Left lung (tissue), 10 donors: ENCODE results near the gene LARGE1. TPM values are rescaled to one million over a fixed set of nuclear protein-coding genes. Genes with fewer than 3 reads are reported as not detected.
"Not testable (repeated sequence)": the region's sequence is repeated elsewhere in the genome, so short reads cannot be mapped to it uniquely, and the experiment has no call there.

Experiments used
- ATAC-seq: fragments of 200-7000 bp; cut with Tn5 transposase; one replicate; pipeline ENCODE4 v1.9.1; 2020; ENCODE audit warnings: moderate library complexity
- DNase-seq, 4 donors: peaks; one replicate each; pipeline ENCODE4 v3.0.0-alpha.2; 2013 to 2020
- H3K27ac ChIP-seq, 2 donors: fragments of 200-600 bp; sonication (generic) in 1 of 2; one replicate each; pipeline versions ENCODE4 v1.5.0 to v1.8.0; 2020 to 2021
- H3K27me3 ChIP-seq, 2 donors: fragments of 200-600 bp; sonication (generic) in 1 of 2; one replicate each; pipeline versions ENCODE4 v1.5.0 to v1.8.0; 2020 to 2021
- H3K36me3 ChIP-seq, 2 donors: fragments of 200-600 bp; sonication (generic) in 1 of 2; one replicate each; pipeline versions ENCODE4 v1.5.0 to v1.8.0; 2020 to 2021
- H3K4me1 ChIP-seq, 2 donors: fragments of 200-600 bp; one replicate each; pipeline ENCODE4 v1.8.0; 2021
- H3K4me3 ChIP-seq, 2 donors: fragments of 200-600 bp; sonication (generic) in 1 of 2; one replicate each; pipeline versions ENCODE4 v1.5.0 to v1.8.0; 2020 to 2021; ENCODE audit warnings: mild to moderate bottlenecking in 1 of 2
- H3K9me3 ChIP-seq, 2 donors: fragments of 200-600 bp; sonication (generic) in 1 of 2; one replicate each; pipeline versions ENCODE4 v1.5.0 to v1.8.0; 2020 to 2021
- intact Hi-C, 2 donors: fragments of 100-400 bp; cut with DNase I; formaldehyde crosslinking; loops; one replicate each; pipeline versions ENCODE4 v1.11.2 to v1.14.2; 2022
- polyA plus RNA-seq, 6 donors: library from polyadenylated mRNA; unstranded; fragments of 120-200 nt; gene quantifications; one replicate each; pipeline ENCODE4 v1.2.1, GENCODE V29; 2013; ENCODE audit not compliant: insufficient read length in 6 of 6
- total RNA-seq, 2 donors: library from RNA; stranded (reverse); fragmentation: NEBNext Ultra II Directional; extraction: Animal tissue kit (Norgen Biotek cat#: 25700); gene quantifications; one replicate each; pipeline ENCODE4 v1.2.1, GENCODE V29; 2021
- TF ChIP-seq, protein P1 (sequence below), 2 donors: fragments of 200-600 bp; sonication (generic) in 1 of 2; IDR thresholded peaks; one replicate each; pipeline versions ENCODE4 v1.5.0 to v1.8.0; 2021; ENCODE audit warnings: antibody characterized with exemption in 2 of 2
- donor health status: DM: no; HTN: yes; CAD: no.
- donor health status: DM: no; HTN: no; CAD: no.

The LARGE1 gene
- total and polyA plus RNA-seq, 8 donors, result 22.4 to 36.1 (median 33.2) TPM

- H3K36me3 ChIP-seq, result no peaks in the 10 kb centered on the region
Observed at GRCh38 chr22:33372875-33373274, 547.4 kb downstream of the LARGE1 start.

GRCh38 chr22:33363256-33363655 lies 557.0 kb downstream of the LARGE1 start:
- ATAC-seq, H3K36me3 ChIP-seq, H3K4me3 ChIP-seq, H3K27ac ChIP-seq, H3K9me3 ChIP-seq, H3K4me1 ChIP-seq, H3K27me3 ChIP-seq, intact Hi-C loops, DNase-seq: not testable (repeated sequence)

More at GRCh38 chr22:33372875-33373274, 547.4 kb downstream of the LARGE1 start:
- peaks cover 0 to 10% of the 10 kb centered on the region in 2 donors for H3K9me3 ChIP-seq
- ATAC-seq (no peak), DNase-seq (no peak)
- H3K4me3 ChIP-seq, result no peak overlapping the region
- no peaks in the 10 kb centered on the region for H3K4me1 ChIP-seq
- intact Hi-C loops, result no loop called here
- TF ChIP-seq, protein P1, sequence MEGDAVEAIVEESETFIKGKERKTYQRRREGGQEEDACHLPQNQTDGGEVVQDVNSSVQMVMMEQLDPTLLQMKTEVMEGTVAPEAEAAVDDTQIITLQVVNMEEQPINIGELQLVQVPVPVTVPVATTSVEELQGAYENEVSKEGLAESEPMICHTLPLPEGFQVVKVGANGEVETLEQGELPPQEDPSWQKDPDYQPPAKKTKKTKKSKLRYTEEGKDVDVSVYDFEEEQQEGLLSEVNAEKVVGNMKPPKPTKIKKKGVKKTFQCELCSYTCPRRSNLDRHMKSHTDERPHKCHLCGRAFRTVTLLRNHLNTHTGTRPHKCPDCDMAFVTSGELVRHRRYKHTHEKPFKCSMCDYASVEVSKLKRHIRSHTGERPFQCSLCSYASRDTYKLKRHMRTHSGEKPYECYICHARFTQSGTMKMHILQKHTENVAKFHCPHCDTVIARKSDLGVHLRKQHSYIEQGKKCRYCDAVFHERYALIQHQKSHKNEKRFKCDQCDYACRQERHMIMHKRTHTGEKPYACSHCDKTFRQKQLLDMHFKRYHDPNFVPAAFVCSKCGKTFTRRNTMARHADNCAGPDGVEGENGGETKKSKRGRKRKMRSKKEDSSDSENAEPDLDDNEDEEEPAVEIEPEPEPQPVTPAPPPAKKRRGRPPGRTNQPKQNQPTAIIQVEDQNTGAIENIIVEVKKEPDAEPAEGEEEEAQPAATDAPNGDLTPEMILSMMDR (IDR thresholded peaks at IDR 0.05), result no peak
- no peaks in the 10 kb centered on the region for H3K27me3 ChIP-seq
- no peak overlapping the region for H3K27ac ChIP-seq

DNA sequence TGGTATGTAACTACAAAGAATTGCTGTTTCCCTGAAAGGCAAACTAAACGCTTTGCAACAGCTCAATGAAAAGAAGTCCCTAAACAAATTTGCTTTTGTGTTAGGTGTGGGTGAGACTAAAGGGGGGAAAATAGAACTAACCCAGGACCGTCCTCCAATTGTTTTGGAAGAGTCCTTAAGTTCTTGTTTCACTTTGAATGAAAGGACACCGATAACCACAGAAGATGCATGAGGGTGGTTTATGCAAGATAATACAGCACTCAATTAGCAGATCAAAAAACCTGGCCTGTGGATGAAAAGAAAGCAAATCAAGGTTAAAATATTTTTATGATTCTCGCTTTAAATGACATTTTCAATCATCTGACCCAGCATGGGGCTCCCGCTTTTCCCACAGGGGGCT lies 557.6 kb downstream of the LARGE1 start:
- Histone ChIP-seq H3K4me3 (no peak overlapping the region), H3K36me3 (no peaks in the 10 kb centered on the region), H3K27me3 (no peaks in the 10 kb centered on the region), H3K27ac (no peak overlapping the region), H3K9me3 (no peaks in the 10 kb centered on the region), H3K4me1 (no peaks in the 10 kb centered on the region)
- TF ChIP-seq, protein P1 (IDR thresholded peaks at IDR 0.05), result no peak
- ATAC-seq (no peak), DNase-seq (no peak)
- intact Hi-C loops, result no loop called here

DNA sequence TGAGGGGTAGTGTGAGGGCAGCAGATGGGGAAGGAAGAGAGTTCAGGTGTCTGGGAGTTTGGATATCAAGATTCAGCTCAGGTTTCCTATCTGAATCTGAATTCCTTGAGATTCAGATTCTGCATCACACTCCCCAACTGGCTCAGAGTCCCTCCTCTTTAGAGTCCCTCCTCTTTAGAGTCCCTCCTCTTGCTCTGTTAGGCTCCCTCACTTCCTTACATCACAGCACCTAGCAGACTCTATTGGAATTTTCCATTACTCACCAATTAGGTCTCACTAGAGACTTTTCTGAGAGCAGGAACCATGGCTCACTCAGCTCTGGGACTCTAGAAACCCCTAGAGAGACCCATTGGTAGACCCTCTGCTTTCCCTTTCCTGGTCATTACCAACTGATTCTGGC lies 558.7 kb downstream of the LARGE1 start:
- DNase-seq (no peak), ATAC-seq (no peak)
- Histone ChIP-seq H3K4me3 (no peak overlapping the region), H3K27ac (no peak overlapping the region), H3K36me3 (no peaks in the 10 kb centered on the region), H3K9me3 (no peaks in the 10 kb centered on the region), H3K4me1 (no peaks in the 10 kb centered on the region), H3K27me3 (no peaks in the 10 kb centered on the region)
- TF ChIP-seq, protein P1 (IDR thresholded peaks at IDR 0.05), result no peak
- intact Hi-C loops, result no loop called here

DNA sequence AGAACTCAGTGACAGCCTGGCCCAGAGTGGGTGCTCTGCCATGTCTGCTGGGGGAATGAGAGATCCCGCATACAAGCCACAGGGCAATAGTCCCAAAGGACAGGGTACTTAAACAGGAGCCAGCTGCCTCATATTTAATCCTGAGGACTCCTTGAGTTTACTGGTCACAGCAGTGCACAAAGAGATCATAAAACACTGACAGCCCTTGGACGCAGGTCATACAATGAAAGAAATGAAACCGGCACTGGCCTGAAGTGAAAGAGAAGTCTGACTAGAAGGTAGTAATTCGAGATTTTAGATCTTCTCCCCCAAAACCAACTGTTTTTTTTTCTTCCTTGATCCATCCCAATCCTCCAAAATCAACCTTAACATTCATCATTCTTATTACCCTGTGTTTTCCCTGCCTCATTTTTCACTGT lies 562.3 kb downstream of the LARGE1 start:
- intact Hi-C loops, result no loop called here
- no peak for ATAC-seq

DNA sequence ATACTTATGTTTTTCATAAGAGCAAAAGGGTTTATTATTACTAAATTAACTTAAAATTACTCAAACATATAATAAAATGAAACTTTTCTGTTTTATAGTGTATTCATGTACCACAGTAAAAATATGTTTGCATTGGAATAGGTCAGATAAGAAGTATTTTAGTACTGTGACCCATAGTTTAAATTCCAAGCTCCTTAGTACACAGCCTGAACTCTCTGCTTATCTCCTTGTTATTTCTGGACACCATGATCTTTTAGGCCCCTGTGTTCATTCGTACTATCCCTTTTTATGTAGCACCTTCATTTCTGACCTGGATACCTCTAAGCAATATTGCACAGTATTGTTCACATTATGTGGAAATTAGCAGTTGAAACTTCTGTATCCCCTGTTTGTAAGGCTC lies 565.3 kb downstream of the LARGE1 start:
- Histone ChIP-seq H3K9me3 (peaks cover 0 to under 1% of the 10 kb centered on the region in 2 donors), H3K27ac (no peak overlapping the region), H3K36me3 (no peaks in the 10 kb centered on the region), H3K4me3 (no peak overlapping the region), H3K4me1 (no peaks in the 10 kb centered on the region), H3K27me3 (no peaks in the 10 kb centered on the region)
- DNase-seq, result no peak
- intact Hi-C loops, result no loop called here
- TF ChIP-seq, protein P1 (IDR thresholded peaks at IDR 0.05), result no peak
- no peak for ATAC-seq

More for the DNA sequence above, 562.3 kb downstream of the LARGE1 start:
- Histone ChIP-seq H3K27ac (no peak overlapping the region), H3K36me3 (no peaks in the 10 kb centered on the region), H3K27me3 (no peaks in the 10 kb centered on the region), H3K4me1 (no peaks in the 10 kb centered on the region), H3K9me3 (no peaks in the 10 kb centered on the region), H3K4me3 (no peak overlapping the region)
- TF ChIP-seq, protein P1 (IDR thresholded peaks at IDR 0.05), result no peak
- DNase-seq, result no peak
